H1 (cell line): ENCODE measurements around the gene PRTG. TPM values are rescaled to one million over a fixed set of nuclear protein-coding genes. Genes with fewer than 3 reads are reported as not detected.

Experiments used
- CTCF ChIA-PET: fragments of 300-600 bp; sonication (Branson Sonifier 250); formaldehyde crosslinking; loops from one replicate; lab custom pipeline; 2021; ENCODE audit not compliant: partially characterized antibody; lab: Charles Lee
- POLR2A ChIA-PET: fragments of 300-600 bp; sonication (Branson Sonifier 250); formaldehyde crosslinking; loops from one replicate; lab custom pipeline; 2021; ENCODE audit warnings: inconsistent platforms; ENCODE audit not compliant: partially characterized antibody; lab: Charles Lee
- DNase-seq, 2 experiments: peaks; one replicate each; pipeline versions ENCODE4 v3.0.0 to v3.0.0-alpha.2; 2010 to 2022; ENCODE audit warnings: low spot score in 2 of 2, low read depth in 1 of 2, mixed read lengths in 1 of 2
- FAIRE-seq: peaks from 2 replicates; lab custom pipeline; 2011; peaks lifted over from hg19 to GRCh38; lab: Jason Lieb, UNC
- H2AFZ ChIP-seq: 2 replicates; pipeline ENCODE4 v1.8.1; 2012; ENCODE audit warnings: low read length, inconsistent platforms
- H2AK5ac ChIP-seq: 2 replicates; pipeline ENCODE4 v1.6.1; 2013; ENCODE audit warnings: low read depth, low read length
- H2BK120ac ChIP-seq: replicated peaks from 2 replicates; pipeline ENCODE3; 2013; ENCODE audit warnings: low read depth, low read length, inconsistent platforms
- H2BK12ac ChIP-seq: 2 replicates; pipeline ENCODE4 v1.6.1; 2013; ENCODE audit warnings: low read depth, low read length
- H2BK15ac ChIP-seq: 2 replicates; pipeline ENCODE4 v1.6.1; 2013; ENCODE audit warnings: low read length
- H2BK20ac ChIP-seq: 2 replicates; pipeline ENCODE4 v1.6.1; 2013; ENCODE audit warnings: low read length
- H2BK5ac ChIP-seq: 2 replicates; pipeline ENCODE4 v1.6.1; 2013; ENCODE audit warnings: low read depth, low read length
- H3K14ac ChIP-seq: 2 replicates; pipeline ENCODE4 v1.6.1; 2013; ENCODE audit warnings: inconsistent platforms; ENCODE audit not compliant: insufficient read length
- H3K18ac ChIP-seq: 2 replicates; pipeline ENCODE4 v1.6.1; 2013; ENCODE audit warnings: low read length; ENCODE audit errors: extremely low read depth
- H3K23ac ChIP-seq: 2 replicates; pipeline ENCODE4 v1.6.1; 2013; ENCODE audit warnings: inconsistent platforms; ENCODE audit not compliant: insufficient read length
- H3K23me2 ChIP-seq: 2 replicates; pipeline ENCODE4 v1.6.1; 2013; ENCODE audit warnings: low read depth, low read length
- H3K27ac ChIP-seq: 2 replicates; pipeline ENCODE4 v1.6.1; 2011; ENCODE audit warnings: low read depth, low read length, inconsistent platforms
- H3K27me3 ChIP-seq, 4 experiments: replicated peaks in 1 of 4; 1 replicate in 1 of 4; 2 replicates in 3 of 4; pipeline versions ENCODE4 v1.6.1 to v1.8.1; 2011 to 2013; ENCODE audit warnings: low read length in 3 of 4, mild to moderate bottlenecking in 3 of 4, inconsistent platforms in 2 of 4, mixed read lengths in 2 of 4, moderate library complexity in 1 of 4; ENCODE audit not compliant: control insufficient read depth in 3 of 4, insufficient read depth in 3 of 4; ENCODE audit errors: extremely low read depth in 1 of 4
- H3K36me3 ChIP-seq, 4 experiments: 2 replicates each; pipeline versions ENCODE4 v1.6.1 to v1.8.1; 2011 to 2013; ENCODE audit warnings: mild to moderate bottlenecking in 4 of 4, low read length in 3 of 4, moderate library complexity in 2 of 4, control low read depth in 1 of 4, inconsistent platforms in 1 of 4; ENCODE audit not compliant: insufficient read depth in 4 of 4, control insufficient read depth in 2 of 4
- H3K4ac ChIP-seq: replicated peaks from 2 replicates; pipeline ENCODE3; 2013; ENCODE audit warnings: low read length, low read depth, mixed read lengths, inconsistent platforms; ENCODE audit not compliant: insufficient read length
- H3K4me1 ChIP-seq, 4 experiments: replicated peaks in 1 of 4; 1 replicate in 1 of 4; 2 replicates in 3 of 4; pipeline versions ENCODE4 v1.6.1 to v1.8.1; 2011 to 2013; ENCODE audit warnings: low read length in 3 of 4, inconsistent platforms in 2 of 4, mixed read lengths in 1 of 4; ENCODE audit not compliant: insufficient read depth in 4 of 4, control insufficient read depth in 3 of 4
- H3K4me2 ChIP-seq, 2 experiments: 2 replicates each; pipeline versions ENCODE4 v1.6.1 to v1.8.1; 2011 to 2013; ENCODE audit warnings: low read depth in 2 of 2, low read length in 2 of 2, control low read depth in 1 of 2, inconsistent platforms in 1 of 2, mild to moderate bottlenecking in 1 of 2; ENCODE audit not compliant: insufficient read depth in 1 of 2
- H3K4me3 ChIP-seq, 4 experiments: fragments of 200-600, 300-600 bp in 1 of 4; sonication (generic), shearing (Covaris generic), sonication (Bioruptor Twin) in 1 of 4; 2 replicates each; pipeline versions ENCODE4 v1.5.1 to v1.8.1; 2011 to 2016; ENCODE audit warnings: low read length in 4 of 4, low read depth in 3 of 4, control low read depth in 2 of 4, inconsistent platforms in 2 of 4, mild to moderate bottlenecking in 2 of 4, mixed read lengths in 1 of 4, moderate library complexity in 1 of 4; ENCODE audit not compliant: insufficient read depth in 2 of 4; ENCODE audit errors: extremely low read depth in 1 of 4
- H3K56ac ChIP-seq: replicated peaks from 2 replicates; pipeline ENCODE3; 2013; ENCODE audit warnings: low read depth, mild to moderate bottlenecking, mixed read lengths, low read length, inconsistent platforms; ENCODE audit not compliant: insufficient read length
- H3K79me1 ChIP-seq: 2 replicates; pipeline ENCODE4 v1.6.1; 2013; ENCODE audit warnings: low read depth, low read length, control low read depth
- H3K79me2 ChIP-seq, 2 experiments: 2 replicates each; pipeline versions ENCODE4 v1.6.1 to v1.8.1; 2012 to 2013; ENCODE audit warnings: low read length in 2 of 2, mild to moderate bottlenecking in 2 of 2, inconsistent platforms in 1 of 2; ENCODE audit not compliant: insufficient read depth in 2 of 2, control insufficient read depth in 1 of 2
- H3K9ac ChIP-seq, 4 experiments: replicated peaks in 1 of 4; 1 replicate in 1 of 4; 2 replicates in 3 of 4; pipeline versions ENCODE4 v1.6.1 to v1.8.1; 2011 to 2013; ENCODE audit warnings: low read depth in 3 of 4, low read length in 3 of 4, control low read depth in 2 of 4, mild to moderate bottlenecking in 2 of 4, moderate library complexity in 2 of 4, inconsistent platforms in 1 of 4; ENCODE audit errors: extremely low read depth in 1 of 4
- H3K9me3 ChIP-seq, 2 experiments: 2 replicates each; pipeline versions ENCODE4 v1.6.1 to v1.8.1; 2012 to 2013; ENCODE audit warnings: mild to moderate bottlenecking in 2 of 2, moderate library complexity in 2 of 2, control low read depth in 1 of 2, inconsistent platforms in 1 of 2, low read depth in 1 of 2, low read length in 1 of 2, mixed read lengths in 1 of 2; ENCODE audit not compliant: insufficient read depth in 2 of 2
- H4K20me1 ChIP-seq, 2 experiments: replicated peaks in 1 of 2; 2 replicates each; pipeline versions ENCODE3 to v1.8.1; 2011 to 2013; ENCODE audit warnings: inconsistent platforms in 2 of 2, low read length in 2 of 2, mild to moderate bottlenecking in 1 of 2; ENCODE audit not compliant: insufficient read depth in 2 of 2, control insufficient read depth in 1 of 2
- H4K5ac ChIP-seq: 2 replicates; pipeline ENCODE4 v1.6.1; 2013; ENCODE audit warnings: low read length, low read depth, mixed read lengths, inconsistent platforms; ENCODE audit not compliant: insufficient read length
- H4K8ac ChIP-seq: 2 replicates; pipeline ENCODE4 v1.8.0; 2013; ENCODE audit warnings: mild to moderate bottlenecking, moderate library complexity, low read length, inconsistent platforms; ENCODE audit not compliant: insufficient read depth; ENCODE audit errors: extremely low read depth
- H4K91ac ChIP-seq: replicated peaks from 2 replicates; pipeline ENCODE3; 2013; ENCODE audit warnings: low read length, mixed read lengths, inconsistent platforms; ENCODE audit not compliant: insufficient read length
- FOSL1 ChIP-seq: IDR thresholded peaks from 2 replicates; pipeline ENCODE4 v1.6.1; 2011; ENCODE audit warnings: mild to moderate bottlenecking, low read depth, low read length, moderate library complexity; ENCODE audit not compliant: insufficient read depth
- GABPA ChIP-seq: IDR thresholded peaks from 2 replicates; pipeline ENCODE4 v1.6.1; 2011; ENCODE audit warnings: mild to moderate bottlenecking, low read length, moderate library complexity, borderline replicate concordance; ENCODE audit not compliant: insufficient read depth
- HDAC6 ChIP-seq: IDR thresholded peaks from one replicate; pipeline ENCODE4 v1.7.1; 2012; ENCODE audit warnings: low read depth, mild to moderate bottlenecking, inconsistent platforms, low read length, moderate library complexity
- KDM5A ChIP-seq: fragments of 200-600 bp; IDR thresholded peaks from 2 replicates; pipeline ENCODE4 v1.7.1; 2012; ENCODE audit warnings: mild to moderate bottlenecking, low read length, inconsistent platforms, mixed read lengths
- POLR2A ChIP-seq, 2 experiments: IDR thresholded peaks; 1 replicate in 1 of 2; 2 replicates in 1 of 2; pipeline ENCODE4 v1.6.1; 2011; ENCODE audit warnings: low read depth in 2 of 2, low read length in 2 of 2, mild to moderate bottlenecking in 2 of 2; ENCODE audit errors: control extremely low read depth in 1 of 2
- POLR2AphosphoS5 ChIP-seq: IDR thresholded peaks from 2 replicates; pipeline ENCODE4 v1.6.1; 2011; ENCODE audit warnings: low read depth, low read length
- POU5F1 ChIP-seq: IDR thresholded peaks from 2 replicates; pipeline ENCODE4 v1.6.1; 2011; ENCODE audit warnings: low read depth, mild to moderate bottlenecking, low read length, moderate library complexity
- SAP30 ChIP-seq: fragments of 300-600 bp; sonication (generic); IDR thresholded peaks from 2 replicates; pipeline ENCODE4 v1.7.1; 2012; ENCODE audit warnings: low read length, moderate library complexity, mild to moderate bottlenecking, inconsistent platforms; ENCODE audit not compliant: insufficient read depth, insufficient replicate concordance
- TAF1 ChIP-seq: IDR thresholded peaks from 2 replicates; pipeline ENCODE4 v1.6.1; 2011; ENCODE audit warnings: mild to moderate bottlenecking, low read depth, low read length
- WGBS, 2 experiments: shearing (Covaris generic) in 1 of 2; methylation state at CpG; one replicate each; pipeline versions ENCODE4 v1.1.6 to v1.1.7; 2013 to 2015; ENCODE audit warnings: low lambda C conversion rate in 2 of 2, mixed read lengths in 2 of 2, inconsistent platforms in 1 of 2, low coverage in 1 of 2, missing lambda C conversion rate in 1 of 2; ENCODE audit not compliant: insufficient replicate concordance in 2 of 2, insufficient coverage in 1 of 2, insufficient read length in 1 of 2; ENCODE audit errors: extremely low coverage in 1 of 2, missing lambda C conversion rate in 1 of 2; 5-methylcytosine and 5-hydroxymethylcytosine counted together
- polyA plus RNA-seq, 7 experiments: library from polyadenylated mRNA; depleted of rRNA in 3 of 7; stranded (reverse) in 5 of 7; unstranded in 2 of 7; fragments of >200 nt in 5 of 7; fragments of 200-250 nt in 2 of 7; gene quantifications; 1 replicate in 5 of 7; 2 replicates in 1 of 7; 4 replicates in 1 of 7; pipeline versions ENCODE4 v1.2.1 to v1.2.3, GENCODE V29; 2011 to 2013; ENCODE audit warnings: missing spikeins in 2 of 7, mixed read lengths in 2 of 7
- total RNA-seq: library from RNA; stranded (reverse); fragmentation: NEBNext Ultra II Directional; extraction: Animal tissue kit (Norgen Biotek cat#: 25700); gene quantifications from 2 replicates; pipeline ENCODE4 v1.2.1, GENCODE V29; 2021
- TF ChIP-seq, protein P1 (sequence below): IDR thresholded peaks from 2 replicates; pipeline ENCODE4 v1.6.1; 2012; ENCODE audit warnings: low read length, inconsistent platforms
- TF ChIP-seq, protein P2 (sequence below): IDR thresholded peaks from 2 replicates; pipeline ENCODE4 v1.6.1; 2011; ENCODE audit warnings: low read length, improper control_type of control experiment

PRTG gene
- total and polyA plus RNA-seq, 2 of the 8 experiments (the other 6 are each of a cell fraction or from before 2014, with no cell fraction given): 3.1 to 3.2 TPM

DNA sequence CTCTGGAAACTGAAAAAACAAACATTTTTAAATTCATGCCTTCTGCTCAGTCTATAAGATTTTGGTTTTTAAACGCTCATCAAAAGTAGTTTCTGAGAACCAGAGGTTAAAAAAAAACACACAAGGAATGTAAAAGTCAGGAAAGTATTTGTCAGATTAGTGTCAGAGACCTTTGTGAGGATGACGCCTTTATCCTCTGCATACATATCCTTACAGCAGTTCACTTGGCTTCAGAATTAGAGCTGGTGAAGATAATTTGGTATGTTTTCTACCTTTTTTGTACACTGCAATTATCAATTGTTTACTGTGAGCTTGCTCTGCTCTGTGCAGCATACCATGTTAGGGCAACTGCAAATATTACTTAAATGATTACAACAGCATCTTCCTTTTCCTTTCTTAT lies 8.3 kb downstream of the PRTG start:
- no peak overlapping the region for H3K14ac ChIP-seq
- TF ChIP-seq POLR2AphosphoS5 (no peak), SAP30 (no peak), HDAC6 (no peak), POU5F1 (no peak), FOSL1 (no peak), KDM5A (no peak), POLR2A (IDR thresholded peaks at IDR 0.05; ENCODE audit: control extremely low read depth in 1 of 2, low read depth in 2 of 2, low read length in 2 of 2) (no peak), TAF1 (no peak), GABPA (no peak)
- TF ChIP-seq, protein P1, sequence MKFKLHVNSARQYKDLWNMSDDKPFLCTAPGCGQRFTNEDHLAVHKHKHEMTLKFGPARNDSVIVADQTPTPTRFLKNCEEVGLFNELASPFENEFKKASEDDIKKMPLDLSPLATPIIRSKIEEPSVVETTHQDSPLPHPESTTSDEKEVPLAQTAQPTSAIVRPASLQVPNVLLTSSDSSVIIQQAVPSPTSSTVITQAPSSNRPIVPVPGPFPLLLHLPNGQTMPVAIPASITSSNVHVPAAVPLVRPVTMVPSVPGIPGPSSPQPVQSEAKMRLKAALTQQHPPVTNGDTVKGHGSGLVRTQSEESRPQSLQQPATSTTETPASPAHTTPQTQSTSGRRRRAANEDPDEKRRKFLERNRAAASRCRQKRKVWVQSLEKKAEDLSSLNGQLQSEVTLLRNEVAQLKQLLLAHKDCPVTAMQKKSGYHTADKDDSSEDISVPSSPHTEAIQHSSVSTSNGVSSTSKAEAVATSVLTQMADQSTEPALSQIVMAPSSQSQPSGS: no peak
- TF ChIP-seq, protein P2, sequence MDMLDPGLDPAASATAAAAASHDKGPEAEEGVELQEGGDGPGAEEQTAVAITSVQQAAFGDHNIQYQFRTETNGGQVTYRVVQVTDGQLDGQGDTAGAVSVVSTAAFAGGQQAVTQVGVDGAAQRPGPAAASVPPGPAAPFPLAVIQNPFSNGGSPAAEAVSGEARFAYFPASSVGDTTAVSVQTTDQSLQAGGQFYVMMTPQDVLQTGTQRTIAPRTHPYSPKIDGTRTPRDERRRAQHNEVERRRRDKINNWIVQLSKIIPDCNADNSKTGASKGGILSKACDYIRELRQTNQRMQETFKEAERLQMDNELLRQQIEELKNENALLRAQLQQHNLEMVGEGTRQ: no peak
- no peak overlapping the region for H2BK20ac ChIP-seq
- no peak overlapping the region for H2BK5ac ChIP-seq
- no peak overlapping the region for H2AK5ac ChIP-seq
- no peak overlapping the region for H3K4ac ChIP-seq
- H3K4me2 ChIP-seq: no peak overlapping the region
- POLR2A ChIA-PET: no interaction called here
- no peak overlapping the region for H2BK120ac ChIP-seq
- FAIRE-seq (no peak), DNase-seq (no peak)
- peaks cover 35 to 64% (median 55%) of the 10 kb centered on the region in 4 experiments for H3K27me3 ChIP-seq
- no peak overlapping the region for H4K8ac ChIP-seq
- no peak overlapping the region for H4K5ac ChIP-seq
- no peak overlapping the region for H4K91ac ChIP-seq
- 73% methylated on average over 2 of the region's 2 CpGs; no CpG with 5 or more reads in 1 of the 2 experiments for WGBS, 2 experiments
- no peaks in the 10 kb centered on the region for H3K23me2 ChIP-seq
- no peak overlapping the region for H3K9ac ChIP-seq
- CTCF ChIA-PET: interaction anchor here (0.9 to 1.1 kb wide), 4 partner anchors 10 to 86 kb away, joined by 3 to 5 read pairs (median 4); no protein-coding TSS in a partner anchor
- H3K27ac ChIP-seq: no peak overlapping the region
- H3K79me1 ChIP-seq: no peaks in the 10 kb centered on the region
- H3K18ac ChIP-seq: no peak overlapping the region
- no peak overlapping the region for H2BK12ac ChIP-seq
- H2AFZ ChIP-seq: no peak overlapping the region
- no peak overlapping the region for H3K56ac ChIP-seq
- no peak overlapping the region for H3K23ac ChIP-seq
- H2BK15ac ChIP-seq: no peak overlapping the region
- H3K36me3 ChIP-seq: no peaks in the 10 kb centered on the region
- no peaks in the 10 kb centered on the region for H3K4me1 ChIP-seq
- no peaks in the 10 kb centered on the region for H3K9me3 ChIP-seq
- peaks cover 4 to 13% of the 10 kb centered on the region in 2 experiments for H4K20me1 ChIP-seq
- H3K79me2 ChIP-seq: no peaks in the 10 kb centered on the region
- no peak overlapping the region for H3K4me3 ChIP-seq
